IPS DF 6.9 (cell line): ENCODE results near the gene BCL2L12.

ENCODE experiments used
- DNase-seq: peaks from one replicate; pipeline ENCODE4 v3.0.0-alpha.2; 2013; ENCODE audit warnings: low read depth, low spot score
- H3K27ac ChIP-seq: one replicate; pipeline ENCODE4 v1.5.1; 2013; ENCODE audit warnings: low read length, control low read depth
- H3K27me3 ChIP-seq: 2 replicates; pipeline ENCODE4 v1.6.1; 2013; ENCODE audit warnings: mild to moderate bottlenecking, low read length; ENCODE audit not compliant: control insufficient read depth, insufficient read depth
- H3K36me3 ChIP-seq: 2 replicates; pipeline ENCODE4 v1.6.1; 2013; ENCODE audit warnings: low read length; ENCODE audit not compliant: control insufficient read depth, insufficient read depth
- H3K4me1 ChIP-seq: 2 replicates; pipeline ENCODE4 v1.6.1; 2013; ENCODE audit warnings: low read length; ENCODE audit not compliant: control insufficient read depth, insufficient read depth
- H3K4me3 ChIP-seq: 2 replicates; pipeline ENCODE4 v1.5.1; 2013; ENCODE audit warnings: mild to moderate bottlenecking, low read length
- H3K9me3 ChIP-seq: 2 replicates; pipeline ENCODE4 v1.6.1; 2013; ENCODE audit warnings: low read length, inconsistent platforms; ENCODE audit not compliant: control insufficient read depth, insufficient read depth
- WGBS: extraction: QIAGEN DNeasy Blood & Tissue Kit; methylation state at CpG from one replicate; pipeline ENCODE4 v1.1.7; 2013; ENCODE audit warnings: mixed read lengths, missing lambda C conversion rate; ENCODE audit not compliant: insufficient read length, insufficient coverage; 5-methylcytosine and 5-hydroxymethylcytosine counted together

BCL2L12 gene

DNA sequence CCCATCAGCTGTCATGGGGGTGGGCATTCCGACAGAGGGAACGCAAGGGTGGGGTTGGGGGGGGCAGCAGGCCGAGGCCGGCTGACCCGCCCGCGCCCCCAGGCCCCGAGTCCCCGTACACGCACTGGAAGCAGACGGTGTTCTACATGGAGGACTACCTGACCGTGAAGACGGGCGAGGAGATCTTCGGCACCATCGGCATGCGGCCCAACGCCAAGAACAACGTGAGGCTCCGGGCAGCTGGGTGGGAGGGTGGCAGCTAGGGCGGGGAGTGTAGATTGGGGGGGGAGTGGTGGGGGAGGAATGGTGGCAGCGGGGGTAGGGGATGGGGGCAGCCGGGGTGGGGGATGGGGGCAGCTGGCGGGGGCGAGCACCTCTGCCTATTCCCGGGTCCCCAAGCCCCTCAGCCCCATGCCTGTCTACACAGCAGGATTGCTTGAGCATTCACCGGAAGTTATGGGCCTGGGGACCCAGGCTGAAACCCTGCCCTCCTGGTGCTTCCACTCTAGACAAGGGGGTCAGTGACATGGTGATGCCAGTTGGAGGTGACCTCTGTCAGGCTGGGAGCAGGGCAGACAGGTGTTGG, 20.9 kb downstream of the BCL2L12 start:
- no CpG with 5 or more reads among the region's 27 CpGs for WGBS
- DNase-seq: no peak
- Histone ChIP-seq H3K9me3 (no peaks in the 10 kb centered on the region), H3K36me3 (peaks cover 43% of the 10 kb centered on the region), H3K4me3 (no peak overlapping the region), H3K27me3 (no peaks in the 10 kb centered on the region), H3K4me1 (peaks cover 3% of the 10 kb centered on the region), H3K27ac (no peak overlapping the region)

DNA sequence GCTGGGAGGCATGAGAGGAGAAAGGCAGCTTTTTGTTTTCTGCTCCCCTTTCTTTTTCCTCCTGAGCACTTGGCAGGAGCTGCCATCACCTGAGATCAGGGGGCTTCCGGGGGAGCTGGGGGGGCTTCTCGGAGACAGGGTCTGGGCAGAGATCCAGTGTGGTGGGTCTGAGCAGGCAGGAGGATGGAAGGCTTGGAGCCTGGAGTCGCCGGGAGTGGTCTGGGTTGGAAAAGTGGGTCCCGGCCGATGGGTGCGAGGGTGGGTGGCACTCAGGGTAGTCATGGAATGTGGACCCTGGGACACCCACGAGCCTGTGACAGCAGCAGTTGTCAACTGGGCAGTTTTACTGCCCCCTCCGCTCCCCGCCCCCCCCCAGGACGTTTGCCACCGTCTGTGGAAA, 21.4 kb downstream of the BCL2L12 start:
- H3K36me3 ChIP-seq: peaks cover 38% of the 10 kb centered on the region
- DNase-seq: no peak
- no peaks in the 10 kb centered on the region for H3K27me3 ChIP-seq
- no CpG with 5 or more reads among the region's 12 CpGs for WGBS
- H3K4me1 ChIP-seq: peaks cover 5% of the 10 kb centered on the region
- H3K9me3 ChIP-seq: no peaks in the 10 kb centered on the region
- H3K27ac ChIP-seq: no peak overlapping the region
- H3K4me3 ChIP-seq: no peak overlapping the region

DNA sequence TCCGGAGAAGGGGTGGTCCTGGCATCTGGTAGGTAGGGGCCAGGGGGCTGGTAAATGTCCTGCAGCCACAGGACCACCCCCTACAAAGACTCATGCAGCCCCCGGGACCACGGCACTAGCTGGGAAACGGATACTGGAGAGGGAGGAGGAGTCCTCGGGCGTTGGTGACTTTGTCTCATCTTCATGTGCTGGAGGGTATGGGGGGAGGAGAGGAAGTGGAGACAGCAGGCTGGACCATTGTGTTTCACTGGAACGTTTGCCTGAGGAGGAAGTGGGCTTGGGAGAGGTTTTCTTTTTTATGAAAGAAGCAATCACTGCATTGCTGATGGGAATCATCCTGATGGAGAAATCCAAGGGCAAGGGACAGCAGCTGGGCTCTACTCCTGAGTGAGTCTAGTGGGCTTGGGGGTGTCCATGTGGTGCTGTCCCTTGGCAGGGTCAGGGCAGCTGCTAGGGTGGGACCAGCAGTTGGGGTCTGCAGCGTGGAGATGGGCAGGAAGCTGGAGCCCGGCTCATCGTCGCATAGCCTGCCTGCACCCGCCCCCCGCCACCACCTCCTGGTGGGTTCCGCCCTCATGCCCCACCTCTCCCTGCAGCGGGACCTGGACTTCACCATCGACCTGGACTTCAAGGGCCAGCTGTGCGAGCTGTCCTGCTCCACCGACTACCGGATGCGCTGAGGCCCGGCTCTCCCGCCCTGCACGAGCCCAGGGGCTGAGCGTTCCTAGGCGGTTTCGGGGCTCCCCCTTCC, 22.0 kb downstream of the BCL2L12 start:
- DNase-seq: no peak
- H3K36me3 ChIP-seq: peaks cover 33% of the 10 kb centered on the region
- H3K9me3 ChIP-seq: no peaks in the 10 kb centered on the region
- no CpG with 5 or more reads among the region's 26 CpGs for WGBS
- H3K4me3 ChIP-seq: no peak overlapping the region
- peaks cover 5% of the 10 kb centered on the region for H3K4me1 ChIP-seq
- H3K27ac ChIP-seq: no peak overlapping the region
- H3K27me3 ChIP-seq: no peaks in the 10 kb centered on the region

DNA sequence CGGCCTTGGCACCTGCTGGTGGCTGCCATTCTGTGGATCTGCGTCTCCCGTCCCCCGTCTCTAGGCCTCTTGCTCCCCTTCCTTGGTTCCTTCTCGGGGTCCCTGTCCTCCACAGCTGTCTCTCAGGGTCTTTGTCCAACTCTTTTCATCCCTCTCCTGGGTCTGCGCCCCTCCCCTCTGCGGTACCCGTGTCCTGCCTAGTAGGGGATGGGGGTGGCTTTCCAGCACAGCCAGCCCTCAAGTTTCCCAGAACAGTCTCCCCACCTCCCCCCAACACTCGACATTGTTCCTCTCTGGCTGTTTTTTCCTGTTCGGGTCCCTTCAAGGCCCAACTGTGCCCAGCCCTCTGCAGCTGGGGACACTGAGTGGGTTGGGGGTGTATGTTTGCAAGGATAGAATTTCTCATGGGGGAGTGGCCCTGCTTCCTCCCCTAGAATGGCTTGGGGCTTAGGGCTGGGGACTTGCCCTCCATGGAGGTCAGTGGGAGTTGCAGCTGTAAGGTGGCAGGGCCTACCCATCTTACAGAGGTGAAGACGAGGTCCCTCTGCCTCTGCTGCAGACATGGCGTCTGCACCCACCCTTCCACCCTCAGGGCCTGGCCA, 22.9 kb downstream of the BCL2L12 start:
- Histone ChIP-seq H3K4me3 (no peak overlapping the region), H3K27ac (no peak overlapping the region)

DNA sequence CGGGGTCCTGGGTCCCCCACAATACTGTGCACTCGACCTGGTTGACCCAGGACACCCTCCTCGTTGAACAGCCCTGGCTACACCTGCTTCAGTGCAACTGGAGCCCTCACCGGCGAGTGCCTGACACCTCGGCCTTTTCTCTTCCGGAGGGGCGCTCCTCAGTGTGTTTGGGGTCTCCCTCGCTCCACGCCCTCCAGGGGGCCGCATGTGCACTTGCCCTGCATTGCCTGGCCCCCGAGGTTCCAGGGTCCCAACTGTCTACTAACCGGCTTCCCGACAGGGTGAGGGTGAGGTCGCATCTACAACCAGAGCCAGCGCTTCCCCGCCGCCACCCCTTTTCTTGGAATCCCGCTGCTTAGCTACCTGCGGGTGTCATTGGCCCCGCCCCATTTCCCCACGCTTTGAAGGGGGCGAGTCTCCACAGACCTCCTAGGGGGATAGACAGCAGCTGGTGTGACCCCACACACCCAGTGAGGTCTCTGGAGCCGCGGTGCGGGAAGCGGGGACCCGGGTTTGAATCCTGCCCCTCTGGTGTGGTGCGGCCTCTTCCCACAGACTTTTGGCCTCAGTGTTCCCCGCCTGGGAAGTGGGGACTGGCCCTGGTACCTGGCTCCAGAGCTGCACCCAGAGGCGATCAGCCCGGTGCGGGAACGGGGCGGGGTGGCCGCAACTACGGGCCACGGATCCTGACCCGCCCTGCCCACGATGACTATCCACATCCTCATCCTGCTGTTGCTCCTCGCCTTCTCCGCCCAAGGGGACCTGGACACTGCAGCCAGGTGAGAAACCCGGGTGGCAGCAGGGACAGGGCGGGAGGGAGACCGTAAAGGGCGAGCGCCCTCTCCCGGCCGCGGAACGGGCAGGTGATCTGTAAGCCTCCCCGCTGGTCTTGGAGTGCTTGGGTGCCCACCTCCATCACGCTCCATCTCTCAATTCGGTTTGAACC, 23.7 kb downstream of the BCL2L12 start, which contains the start of gene ADM5:
Gene ADM5, plus strand, starts transcription at position 462 of the 946 bp plus-strand sequence. Its CDS starts 244 bp downstream, at position 706.
- H3K4me1 ChIP-seq: peaks cover 5% of the 10 kb centered on the region
- H3K27me3 ChIP-seq: no peaks in the 10 kb centered on the region
- no CpG with 5 or more reads among the region's 54 CpGs for WGBS
- no peaks in the 10 kb centered on the region for H3K9me3 ChIP-seq
- peaks cover 29% of the 10 kb centered on the region for H3K36me3 ChIP-seq
- H3K4me3 ChIP-seq: peak within 1 kb of the TSS; percentile 54
- DNase-seq: no peak
- no peak within 1 kb of the TSS for H3K27ac ChIP-seq

More for the DNA sequence above, 22.9 kb downstream of the BCL2L12 start:
- Histone ChIP-seq H3K9me3 (no peaks in the 10 kb centered on the region), H3K27me3 (no peaks in the 10 kb centered on the region), H3K4me1 (peaks cover 5% of the 10 kb centered on the region), H3K36me3 (peaks cover 35% of the 10 kb centered on the region)
- no CpG with 5 or more reads among the region's 12 CpGs for WGBS
- DNase-seq: no peak

DNA sequence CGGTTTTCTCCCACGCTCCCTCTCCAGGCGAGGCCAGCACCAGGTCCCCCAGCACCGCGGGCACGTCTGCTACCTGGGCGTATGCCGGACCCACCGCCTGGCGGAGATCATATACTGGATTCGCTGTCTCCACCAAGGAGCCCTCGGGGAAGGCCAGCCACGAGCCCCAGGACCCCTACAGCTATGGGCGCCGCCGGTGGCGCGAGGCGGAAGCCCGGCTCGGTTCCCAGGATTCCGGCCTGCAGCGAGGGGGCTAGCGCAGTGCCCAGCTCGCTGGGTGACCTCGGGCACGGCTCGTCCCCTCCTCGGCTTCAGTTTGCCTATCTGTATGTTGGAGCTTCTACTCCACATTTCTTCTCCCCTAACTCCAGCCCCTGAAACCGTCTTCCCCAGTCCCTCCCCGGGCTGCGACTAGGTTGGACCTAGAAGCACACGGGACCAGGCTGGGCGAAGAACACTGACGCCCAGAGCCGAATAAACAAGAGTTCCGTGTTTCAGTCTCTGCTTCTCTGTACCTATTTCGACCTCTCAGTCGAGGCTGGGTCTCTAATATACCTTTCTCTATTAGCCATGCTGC, 24.4 kb downstream of the BCL2L12 start:
- no peaks in the 10 kb centered on the region for H3K9me3 ChIP-seq
- H3K27ac ChIP-seq: no peak overlapping the region
- peaks cover 21% of the 10 kb centered on the region for H3K36me3 ChIP-seq
- no peaks in the 10 kb centered on the region for H3K27me3 ChIP-seq
- H3K4me1 ChIP-seq: peaks cover 5% of the 10 kb centered on the region
- no peak for DNase-seq
- no CpG with 5 or more reads among the region's 39 CpGs for WGBS
- H3K4me3 ChIP-seq: peak overlapping the region; percentile 54

DNA sequence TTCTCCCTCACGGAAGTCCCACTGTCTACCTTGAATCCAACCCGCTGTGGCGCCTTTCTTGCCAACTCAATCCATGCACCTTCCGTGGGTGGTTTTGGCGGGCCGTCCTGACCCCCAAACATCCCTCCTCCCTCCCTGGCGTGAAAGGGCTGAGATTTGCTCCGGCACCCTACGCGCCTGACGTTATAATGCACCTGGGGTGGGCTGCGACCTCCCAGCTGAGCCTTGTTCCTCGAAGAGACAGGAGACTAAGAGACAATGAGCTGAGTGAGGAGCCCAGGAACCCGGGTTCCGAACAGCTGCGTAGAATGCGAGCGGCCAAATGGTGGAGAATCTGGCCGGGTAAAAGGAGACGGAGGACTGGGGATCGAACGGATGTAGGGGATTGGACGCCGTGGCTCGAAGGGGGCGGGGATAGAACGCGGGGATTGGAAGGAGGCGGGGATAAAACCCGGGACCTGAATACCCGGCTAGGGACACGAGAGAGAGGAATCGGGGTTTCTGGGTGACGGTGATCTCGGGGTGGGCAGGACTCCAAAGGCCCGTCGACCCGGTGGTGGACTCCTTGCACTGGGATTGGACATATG, 25.0 kb downstream of the BCL2L12 start, which contains the start of gene CPT1C:
Gene CPT1C, plus strand, starts transcription at position 461 of the 587 bp plus-strand sequence. CDS start 1,137 bp downstream, outside the sequence.
- Histone ChIP-seq H3K36me3 (peaks cover 17% of the 10 kb centered on the region), H3K27me3 (no peaks in the 10 kb centered on the region), H3K4me1 (peaks cover 5% of the 10 kb centered on the region), H3K4me3 (peak within 1 kb of the TSS; percentile 54), H3K9me3 (no peaks in the 10 kb centered on the region), H3K27ac (no peak within 1 kb of the TSS)
- DNase-seq: no peak
- WGBS: no CpG with 5 or more reads among the region's 38 CpGs

DNA sequence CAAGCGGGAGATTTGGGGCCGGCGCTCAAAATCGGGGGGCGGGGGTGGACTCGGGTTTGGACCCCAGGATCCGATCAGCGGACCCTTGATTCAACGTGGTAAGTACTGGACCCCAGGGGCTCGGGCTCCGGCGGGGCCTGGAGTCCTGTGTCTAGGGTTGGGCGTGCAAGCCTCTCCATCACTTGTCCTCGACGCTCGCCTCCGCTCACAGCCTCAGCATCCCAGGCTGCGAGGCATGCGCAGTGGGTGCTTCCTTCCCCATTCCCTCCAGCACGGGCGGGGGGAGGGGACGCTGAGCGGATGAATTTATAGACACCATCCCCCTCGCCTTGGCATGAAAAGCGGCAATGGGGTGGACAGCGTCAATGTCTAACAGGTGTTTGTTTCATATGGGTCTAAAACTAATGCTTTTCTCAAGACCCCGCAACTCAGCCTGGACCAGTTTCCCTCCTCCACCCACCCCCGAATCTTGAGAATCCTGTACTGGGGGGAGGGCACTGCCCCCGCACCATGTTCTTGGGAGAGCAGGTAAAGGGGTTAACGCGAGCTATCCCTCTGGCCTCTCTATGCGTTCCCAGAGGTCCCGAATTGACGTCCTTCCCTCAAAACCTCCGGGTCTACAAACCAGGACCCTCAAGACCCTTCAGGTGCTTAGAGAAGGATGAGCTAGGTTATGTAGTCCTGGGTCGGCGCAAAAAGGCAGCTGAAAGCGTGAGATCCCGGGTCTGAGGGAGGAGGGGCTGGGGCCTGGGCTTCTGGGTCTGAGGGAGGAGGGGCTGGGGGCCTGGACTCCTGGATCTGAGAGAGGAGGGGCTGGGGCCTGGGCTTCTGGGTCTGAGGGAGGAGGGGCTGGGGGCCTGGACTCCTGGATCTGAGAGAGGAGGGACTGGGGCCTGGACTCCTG, 25.8 kb downstream of the BCL2L12 start:
- Histone ChIP-seq H3K27me3 (no peaks in the 10 kb centered on the region), H3K9me3 (no peaks in the 10 kb centered on the region), H3K27ac (no peak overlapping the region), H3K36me3 (peaks cover 10% of the 10 kb centered on the region; the same call in 1 of the 2 replicates), H3K4me3 (peak overlapping the region; percentile 54; the same call in 1 of the 2 replicates), H3K4me1 (peaks cover 5% of the 10 kb centered on the region)
- WGBS: no CpG with 5 or more reads among the region's 39 CpGs
- DNase-seq: no peak

DNA sequence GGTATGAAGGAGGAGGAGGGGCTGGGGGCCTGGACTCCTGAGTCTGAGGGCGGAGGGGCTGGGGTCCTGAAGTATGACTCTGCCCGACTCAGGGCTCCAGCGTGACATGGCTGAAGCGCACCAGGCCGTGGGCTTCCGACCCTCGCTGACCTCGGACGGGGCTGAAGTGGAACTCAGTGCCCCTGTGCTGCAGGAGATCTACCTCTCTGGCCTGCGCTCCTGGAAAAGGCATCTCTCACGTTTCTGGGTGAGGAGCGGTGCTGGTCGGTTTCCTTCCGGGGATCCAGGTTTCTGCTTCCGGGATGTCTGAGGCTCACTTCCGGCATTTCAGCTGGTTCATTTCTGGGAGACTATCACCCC, 26.4 kb downstream of the BCL2L12 start:
- Histone ChIP-seq H3K27ac (no peak overlapping the region), H3K36me3 (peaks cover 13% of the 10 kb centered on the region), H3K4me3 (no peak overlapping the region; the same call in 1 of the 2 replicates), H3K27me3 (no peaks in the 10 kb centered on the region), H3K9me3 (no peaks in the 10 kb centered on the region), H3K4me1 (peaks cover 5% of the 10 kb centered on the region)
- no peak for DNase-seq
- WGBS: no CpG with 5 or more reads among the region's 16 CpGs
